Panc1 (cell line): ENCODE data around the gene OMP. TPM values are rescaled to one million over a fixed set of nuclear protein-coding genes. Genes with fewer than 3 reads are reported as not detected.

ENCODE experiments used
- ATAC-seq: fragments of 200-7000 bp; cut with Tn5 transposase; 2 replicates; pipeline ENCODE4 v1.9.1; 2020; ENCODE audit warnings: mild to moderate bottlenecking, moderate library complexity
- BruUV-seq: library from RNA; stranded (reverse); fragments of 400-500 nt; replicated peaks from 2 replicates; lab custom pipeline; 2021; lab: Mats Ljungman, UMichigan
- CTCF ChIA-PET: fragments of 300-600 bp; sonication (Branson Sonifier 250); formaldehyde crosslinking; loops from one replicate; lab custom pipeline; 2022; ENCODE audit warnings: antibody characterized with exemption; lab: Charles Lee
- POLR2A ChIA-PET: fragments of 300-600 bp; sonication (Branson Sonifier 250); formaldehyde crosslinking; loops from one replicate; lab custom pipeline; 2022; ENCODE audit warnings: antibody characterized with exemption; lab: Charles Lee
- DNase-seq: peaks from one replicate; pipeline ENCODE4 v3.0.0-alpha.2; 2010; ENCODE audit warnings: low read depth, low spot score
- H3K27ac ChIP-seq: 2 replicates; pipeline ENCODE4 v1.5.1; 2011; ENCODE audit warnings: mild to moderate bottlenecking, low read length, inconsistent platforms
- H3K27me3 ChIP-seq: fragments of 200-500 bp; sonication (Bioruptor generic); 2 replicates; pipeline ENCODE4 v1.6.0; 2014; ENCODE audit warnings: low read length, inconsistent platforms; ENCODE audit not compliant: control insufficient read depth, insufficient read depth
- H3K36me3 ChIP-seq: fragments of 200-500 bp; sonication (Bioruptor generic); 2 replicates; pipeline ENCODE4 v1.5.1; 2014; ENCODE audit warnings: inconsistent platforms, mild to moderate bottlenecking, low read length, moderate library complexity; ENCODE audit not compliant: control insufficient read depth, insufficient read depth
- H3K4me1 ChIP-seq: 2 replicates; pipeline ENCODE4 v1.5.1; 2011; ENCODE audit warnings: inconsistent platforms, mild to moderate bottlenecking, low read length, moderate library complexity; ENCODE audit not compliant: control insufficient read depth, insufficient read depth
- H3K4me3 ChIP-seq, 2 experiments: 2 replicates each; pipeline ENCODE4 v1.5.1; 2011 to 2012; ENCODE audit warnings: low read depth in 2 of 2, low read length in 2 of 2, mild to moderate bottlenecking in 2 of 2, inconsistent platforms in 1 of 2, moderate library complexity in 1 of 2
- H3K9me3 ChIP-seq: fragments of 200-500 bp; sonication (Bioruptor generic); 2 replicates; pipeline ENCODE4 v1.5.1; 2014; ENCODE audit warnings: low read depth, mild to moderate bottlenecking, inconsistent platforms, low read length, moderate library complexity; ENCODE audit not compliant: control insufficient read depth, insufficient read depth
- POLR2AphosphoS5 ChIP-seq: IDR thresholded peaks from 2 replicates; pipeline ENCODE4 v1.6.1; 2012; ENCODE audit warnings: mild to moderate bottlenecking, low read depth, low read length, moderate library complexity
- SIN3A ChIP-seq: IDR thresholded peaks from 2 replicates; pipeline ENCODE4 v1.6.1; 2012; ENCODE audit warnings: low read depth, mild to moderate bottlenecking, low read length, moderate library complexity, borderline replicate concordance; ENCODE audit not compliant: insufficient read depth
- TCF7L2 ChIP-seq: IDR thresholded peaks from 2 replicates; pipeline ENCODE4 v1.6.1; 2011; ENCODE audit warnings: mild to moderate bottlenecking, low read depth, low read length, inconsistent platforms
- in situ Hi-C: cut with HindIII; loops from 2 replicates; pipeline ENCODE4 v1.10.0; 2016; ENCODE audit warnings: low sequenced_read_pairs, low pct_unique_long_range_greater_than_20kb
- intact Hi-C: fragments of 100-400 bp; cut with micrococcal nuclease; formaldehyde crosslinking; loops from one replicate; pipeline ENCODE4 v1.10.0; 2022; ENCODE audit not compliant: unreplicated experiment
- total RNA-seq: library from RNA; stranded (reverse); gene quantifications from one replicate; pipeline ENCODE4 v1.2.1, GENCODE V29; 2021; ENCODE audit not compliant: unreplicated experiment
- TF ChIP-seq, protein P1 (sequence below), 2 experiments: IDR thresholded peaks; 2 replicates each; pipeline ENCODE4 v1.6.1; 2011 to 2012; ENCODE audit warnings: low read depth in 2 of 2, control low read depth in 1 of 2, low read length in 1 of 2, mild to moderate bottlenecking in 1 of 2, moderate library complexity in 1 of 2; ENCODE audit not compliant: insufficient read depth in 1 of 2
- TF ChIP-seq, protein P2 (sequence below): fragments of 450-650 bp; IDR thresholded peaks from 2 replicates; pipeline ENCODE4 v1.5.1; 2017; ENCODE audit warnings: mild to moderate bottlenecking

OMP gene
- total RNA-seq, 1 experiment from 2014 or later = 1.5 TPM

DNA sequence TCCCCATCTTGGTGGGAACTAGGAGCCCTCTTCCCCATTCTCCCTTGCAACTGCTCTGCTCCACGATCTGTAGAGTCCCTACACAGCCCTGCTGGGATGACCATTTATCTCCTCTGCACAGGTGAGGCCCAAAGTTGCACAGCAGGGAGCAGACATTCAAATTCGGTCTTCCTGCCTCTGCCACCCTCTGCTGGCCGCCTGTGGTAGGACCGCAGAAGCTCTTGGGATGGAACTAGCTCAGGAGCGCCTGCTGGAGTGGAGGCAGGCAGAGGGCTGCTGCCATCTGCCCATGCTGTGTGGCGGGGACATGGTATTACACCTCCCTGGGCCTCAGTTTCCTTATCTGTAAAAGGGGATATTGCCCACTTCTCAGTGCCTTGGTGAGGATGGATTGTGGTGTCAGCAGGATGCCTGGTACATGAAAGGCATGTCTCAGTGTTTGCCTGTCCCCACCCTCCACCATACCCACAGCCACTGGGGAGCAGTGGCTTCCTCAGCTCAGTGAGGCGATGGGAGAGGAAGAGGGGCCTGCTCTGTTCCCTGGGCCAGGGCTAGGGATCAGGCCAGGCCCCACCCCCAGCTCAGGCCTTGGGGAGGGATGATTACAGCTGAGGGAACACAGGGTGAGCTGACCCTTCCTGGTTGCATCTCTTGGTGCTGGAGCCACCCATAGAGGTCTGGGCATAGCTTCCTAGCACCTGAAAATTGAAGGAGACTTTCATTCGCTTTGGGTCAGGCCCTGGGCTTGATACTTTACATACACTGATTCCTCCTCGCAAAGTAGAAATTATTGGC, 11.3 kb upstream of the OMP start:
- H3K4me1 ChIP-seq = peaks cover 18% of the 10 kb centered on the region; the same call in 1 of the 2 replicates
- DNase-seq (peak; percentile 50), ATAC-seq (peak; percentile 87)
- H3K36me3 ChIP-seq = no peaks in the 10 kb centered on the region
- TF ChIP-seq SIN3A (no peak), POLR2AphosphoS5 (no peak), TCF7L2 (no peak)
- TF ChIP-seq, protein P1, sequence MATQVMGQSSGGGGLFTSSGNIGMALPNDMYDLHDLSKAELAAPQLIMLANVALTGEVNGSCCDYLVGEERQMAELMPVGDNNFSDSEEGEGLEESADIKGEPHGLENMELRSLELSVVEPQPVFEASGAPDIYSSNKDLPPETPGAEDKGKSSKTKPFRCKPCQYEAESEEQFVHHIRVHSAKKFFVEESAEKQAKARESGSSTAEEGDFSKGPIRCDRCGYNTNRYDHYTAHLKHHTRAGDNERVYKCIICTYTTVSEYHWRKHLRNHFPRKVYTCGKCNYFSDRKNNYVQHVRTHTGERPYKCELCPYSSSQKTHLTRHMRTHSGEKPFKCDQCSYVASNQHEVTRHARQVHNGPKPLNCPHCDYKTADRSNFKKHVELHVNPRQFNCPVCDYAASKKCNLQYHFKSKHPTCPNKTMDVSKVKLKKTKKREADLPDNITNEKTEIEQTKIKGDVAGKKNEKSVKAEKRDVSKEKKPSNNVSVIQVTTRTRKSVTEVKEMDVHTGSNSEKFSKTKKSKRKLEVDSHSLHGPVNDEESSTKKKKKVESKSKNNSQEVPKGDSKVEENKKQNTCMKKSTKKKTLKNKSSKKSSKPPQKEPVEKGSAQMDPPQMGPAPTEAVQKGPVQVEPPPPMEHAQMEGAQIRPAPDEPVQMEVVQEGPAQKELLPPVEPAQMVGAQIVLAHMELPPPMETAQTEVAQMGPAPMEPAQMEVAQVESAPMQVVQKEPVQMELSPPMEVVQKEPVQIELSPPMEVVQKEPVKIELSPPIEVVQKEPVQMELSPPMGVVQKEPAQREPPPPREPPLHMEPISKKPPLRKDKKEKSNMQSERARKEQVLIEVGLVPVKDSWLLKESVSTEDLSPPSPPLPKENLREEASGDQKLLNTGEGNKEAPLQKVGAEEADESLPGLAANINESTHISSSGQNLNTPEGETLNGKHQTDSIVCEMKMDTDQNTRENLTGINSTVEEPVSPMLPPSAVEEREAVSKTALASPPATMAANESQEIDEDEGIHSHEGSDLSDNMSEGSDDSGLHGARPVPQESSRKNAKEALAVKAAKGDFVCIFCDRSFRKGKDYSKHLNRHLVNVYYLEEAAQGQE (IDR thresholded peaks at IDR 0.05; ENCODE audit: insufficient read depth in 1 of 2, low read depth in 2 of 2, low read length in 1 of 2) = no peak
- TF ChIP-seq, protein P2, sequence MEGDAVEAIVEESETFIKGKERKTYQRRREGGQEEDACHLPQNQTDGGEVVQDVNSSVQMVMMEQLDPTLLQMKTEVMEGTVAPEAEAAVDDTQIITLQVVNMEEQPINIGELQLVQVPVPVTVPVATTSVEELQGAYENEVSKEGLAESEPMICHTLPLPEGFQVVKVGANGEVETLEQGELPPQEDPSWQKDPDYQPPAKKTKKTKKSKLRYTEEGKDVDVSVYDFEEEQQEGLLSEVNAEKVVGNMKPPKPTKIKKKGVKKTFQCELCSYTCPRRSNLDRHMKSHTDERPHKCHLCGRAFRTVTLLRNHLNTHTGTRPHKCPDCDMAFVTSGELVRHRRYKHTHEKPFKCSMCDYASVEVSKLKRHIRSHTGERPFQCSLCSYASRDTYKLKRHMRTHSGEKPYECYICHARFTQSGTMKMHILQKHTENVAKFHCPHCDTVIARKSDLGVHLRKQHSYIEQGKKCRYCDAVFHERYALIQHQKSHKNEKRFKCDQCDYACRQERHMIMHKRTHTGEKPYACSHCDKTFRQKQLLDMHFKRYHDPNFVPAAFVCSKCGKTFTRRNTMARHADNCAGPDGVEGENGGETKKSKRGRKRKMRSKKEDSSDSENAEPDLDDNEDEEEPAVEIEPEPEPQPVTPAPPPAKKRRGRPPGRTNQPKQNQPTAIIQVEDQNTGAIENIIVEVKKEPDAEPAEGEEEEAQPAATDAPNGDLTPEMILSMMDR = peak; percentile 99
- intact Hi-C loops = loop anchor here (1.0 kb wide), 1 partner anchor 44 kb away; no protein-coding TSS in a partner anchor
- BruUV-seq = no TSS peak
- H3K27me3 ChIP-seq = no peaks in the 10 kb centered on the region
- POLR2A ChIA-PET = no interaction called here
- H3K9me3 ChIP-seq = no peaks in the 10 kb centered on the region
- H3K4me3 ChIP-seq = no peak overlapping the region
- CTCF ChIA-PET = interaction anchor here (0.6 to 3.0 kb wide), 26 partner anchors 9 to 491 kb away, joined by 3 to 80 read pairs (median 6); partner anchors contain the start of gene CAPN5
- H3K27ac ChIP-seq = no peak overlapping the region
- in situ Hi-C loops = no loop called here

DNA sequence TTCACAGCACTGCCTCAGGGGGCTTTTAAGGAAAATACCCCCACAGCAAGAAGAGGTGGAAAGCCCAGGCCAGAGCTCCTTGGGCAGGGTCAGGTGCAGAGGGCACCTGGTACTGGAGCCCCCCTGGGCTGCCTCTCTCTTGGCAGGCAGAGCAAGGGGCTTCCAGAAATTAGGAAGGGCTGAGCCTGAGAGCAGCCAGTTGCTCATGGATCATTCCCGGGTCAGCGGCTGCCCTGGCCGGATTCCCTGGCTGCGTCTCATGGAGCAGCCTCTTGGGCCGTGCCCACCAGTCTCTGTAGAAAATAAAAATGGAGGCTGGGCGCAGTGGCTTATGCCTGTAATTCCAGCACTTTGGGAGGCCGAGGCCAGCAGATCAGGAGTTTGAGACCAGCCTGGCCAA, 10.3 kb upstream of the OMP start:
- DNase-seq (no peak), ATAC-seq (no peak)
- Histone ChIP-seq H3K27ac (no peak overlapping the region), H3K27me3 (no peaks in the 10 kb centered on the region), H3K4me3 (no peak overlapping the region), H3K4me1 (peaks cover 18% of the 10 kb centered on the region; the same call in 1 of the 2 replicates), H3K36me3 (no peaks in the 10 kb centered on the region), H3K9me3 (no peaks in the 10 kb centered on the region)
- intact Hi-C loops = no loop called here
- POLR2A ChIA-PET = no interaction called here
- BruUV-seq = no TSS peak
- no peak for TF ChIP-seq POLR2AphosphoS5
- TF ChIP-seq, protein P2 = no peak
- TF ChIP-seq SIN3A = no peak
- TF ChIP-seq, protein P1 (IDR thresholded peaks at IDR 0.05; ENCODE audit: insufficient read depth in 1 of 2, low read depth in 2 of 2, low read length in 1 of 2) = no peak
- no peak for TF ChIP-seq TCF7L2
- in situ Hi-C loops = no loop called here
- CTCF ChIA-PET = interaction anchor here (1.6 to 3.0 kb wide), 2 partner anchors 39 to 44 kb away, joined by 11 to 80 read pairs; no protein-coding TSS in a partner anchor
